ENCODE results near the gene PDZD2.

Gene PDZD2

GRCh38 chr5:32089146-32090000 is 450.4 kb downstream of the PDZD2 start:
- DNase-seq, result no peak

DNA sequence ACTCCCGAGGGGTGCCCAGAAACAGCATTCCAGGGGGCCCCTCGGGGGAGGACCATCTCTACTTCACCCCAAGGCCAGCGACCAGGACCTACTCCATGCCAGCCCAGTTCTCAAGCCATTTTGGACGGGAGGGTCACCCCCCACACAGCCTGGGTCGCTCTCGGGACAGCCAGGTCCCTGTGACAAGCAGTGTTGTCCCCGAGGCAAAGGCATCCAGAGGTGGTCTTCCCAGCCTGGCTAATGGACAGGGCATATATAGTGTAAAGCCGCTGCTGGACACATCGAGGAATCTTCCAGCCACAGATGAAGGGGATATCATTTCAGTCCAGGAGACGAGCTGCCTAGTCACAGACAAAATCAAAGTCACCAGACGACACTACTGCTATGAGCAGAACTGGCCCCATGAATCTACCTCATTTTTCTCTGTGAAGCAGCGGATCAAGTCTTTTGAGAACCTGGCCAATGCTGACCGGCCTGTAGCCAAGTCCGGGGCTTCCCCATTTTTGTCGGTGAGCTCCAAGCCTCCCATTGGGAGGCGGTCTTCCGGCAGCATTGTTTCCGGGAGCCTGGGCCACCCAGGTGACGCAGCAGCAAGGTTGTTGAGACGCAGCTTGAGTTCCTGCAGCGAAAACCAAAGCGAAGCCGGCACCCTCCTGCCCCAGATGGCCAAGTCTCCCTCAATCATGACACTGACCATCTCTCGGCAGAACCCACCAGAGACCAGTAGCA is 451.3 kb downstream of the PDZD2 start:
- no peak for DNase-seq

- DNase-seq, result no peak
Observed at GRCh38 chr5:32090755-32091128, 451.8 kb downstream of the PDZD2 start.

GRCh38 chr5:32092938-32093812 is 454.2 kb downstream of the PDZD2 start:
- peak; percentile 55 for DNase-seq

GRCh38 chr5:32094691-32095090 is 455.8 kb downstream of the PDZD2 start:
- no peak for DNase-seq

DNA sequence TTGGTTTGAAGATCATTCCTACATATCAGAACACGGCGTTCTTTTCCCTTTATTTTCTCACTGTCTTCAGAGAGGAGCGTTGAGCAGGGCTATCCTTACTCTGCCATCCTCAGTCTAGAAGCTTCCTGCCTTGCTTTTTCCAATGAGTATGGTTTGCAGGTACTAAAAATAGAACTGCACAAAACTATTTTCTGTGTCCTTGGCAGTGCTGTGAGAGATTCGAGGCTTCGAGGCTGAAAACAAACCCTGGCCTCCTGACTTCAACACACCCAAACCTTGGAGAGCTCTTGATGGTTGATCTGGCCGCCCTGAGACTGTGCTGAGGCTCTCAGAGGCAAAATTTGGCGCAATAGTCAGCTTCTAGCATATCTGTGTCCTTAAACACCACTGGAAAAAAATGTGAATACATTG is 456.3 kb downstream of the PDZD2 start:
- no peak for DNase-seq

DNA sequence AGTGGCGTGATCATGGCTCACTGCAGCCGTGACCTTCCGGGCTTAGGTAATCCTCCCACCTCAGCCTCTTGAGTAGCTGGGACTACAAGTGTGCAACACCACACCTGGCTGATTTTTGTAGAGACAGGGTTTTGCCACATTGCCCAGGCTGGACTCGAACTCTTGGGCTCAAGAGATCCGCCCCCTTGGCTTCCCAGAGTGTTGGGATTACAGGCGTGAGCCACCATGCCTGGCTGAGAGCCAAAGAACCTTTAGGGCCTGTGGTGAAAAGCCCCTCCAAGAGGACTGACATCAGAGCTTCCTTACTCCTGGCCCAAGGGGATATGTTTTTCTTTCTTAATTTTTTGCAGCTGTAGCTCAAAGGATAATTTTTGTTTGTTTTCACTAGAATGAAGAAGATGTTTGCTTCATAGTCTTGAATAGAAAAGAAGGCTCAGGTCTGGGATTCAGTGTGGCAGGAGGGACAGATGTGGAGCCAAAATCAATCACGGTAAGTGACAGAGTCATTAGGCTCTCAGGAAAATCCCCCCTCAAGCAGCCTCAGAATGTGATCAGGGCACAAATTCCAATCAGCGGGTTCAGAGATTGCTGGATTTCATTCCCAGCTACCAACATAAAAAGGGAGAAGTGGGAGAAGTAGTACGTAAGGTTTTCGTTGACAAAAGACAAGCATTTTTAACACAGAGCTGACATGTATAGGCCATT is 458.1 kb downstream of the PDZD2 start:
- DNase-seq, result no peak

DNA sequence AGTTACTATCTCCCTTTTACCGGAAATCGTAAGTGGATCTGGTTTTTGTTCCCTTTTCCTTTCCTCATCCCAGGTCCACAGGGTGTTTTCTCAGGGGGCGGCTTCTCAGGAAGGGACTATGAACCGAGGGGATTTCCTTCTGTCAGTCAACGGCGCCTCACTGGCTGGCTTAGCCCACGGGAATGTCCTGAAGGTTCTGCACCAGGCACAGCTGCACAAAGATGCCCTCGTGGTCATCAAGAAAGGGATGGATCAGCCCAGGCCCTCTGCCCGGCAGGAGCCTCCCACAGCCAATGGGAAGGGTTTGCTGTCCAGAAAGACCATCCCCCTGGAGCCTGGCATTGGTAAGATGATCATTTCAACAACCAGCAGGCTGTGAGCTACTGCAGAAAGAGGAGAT is 459.4 kb downstream of the PDZD2 start:
- DNase-seq, result no peak

GRCh38 chr5:32098890-32099310 is 460.0 kb downstream of the PDZD2 start:
- DNase-seq, result no peak

- no peak for DNase-seq
Observed at GRCh38 chr5:32099486-32100035, 460.6 kb downstream of the PDZD2 start.

DNA sequence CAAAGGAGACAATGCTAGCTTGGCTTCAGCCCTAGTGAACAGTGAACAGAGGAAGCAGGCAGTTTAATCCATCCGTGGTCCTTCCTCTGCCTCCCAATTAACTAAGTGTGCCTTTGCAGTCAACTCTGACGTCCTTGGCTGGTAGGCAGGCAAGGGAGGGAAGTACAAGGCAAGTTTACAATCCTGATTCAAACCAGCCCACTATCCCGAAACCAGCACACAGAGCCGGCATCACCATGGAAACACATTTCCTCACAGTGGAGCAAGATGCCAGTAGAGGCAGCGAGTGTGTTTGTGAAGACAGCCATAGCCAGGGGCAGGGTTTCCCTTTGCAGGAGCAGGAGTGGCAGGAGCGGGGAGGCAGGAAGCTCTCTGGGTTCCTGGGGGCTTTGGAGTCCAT is 461.3 kb downstream of the PDZD2 start:
- no peak for DNase-seq

DNA sequence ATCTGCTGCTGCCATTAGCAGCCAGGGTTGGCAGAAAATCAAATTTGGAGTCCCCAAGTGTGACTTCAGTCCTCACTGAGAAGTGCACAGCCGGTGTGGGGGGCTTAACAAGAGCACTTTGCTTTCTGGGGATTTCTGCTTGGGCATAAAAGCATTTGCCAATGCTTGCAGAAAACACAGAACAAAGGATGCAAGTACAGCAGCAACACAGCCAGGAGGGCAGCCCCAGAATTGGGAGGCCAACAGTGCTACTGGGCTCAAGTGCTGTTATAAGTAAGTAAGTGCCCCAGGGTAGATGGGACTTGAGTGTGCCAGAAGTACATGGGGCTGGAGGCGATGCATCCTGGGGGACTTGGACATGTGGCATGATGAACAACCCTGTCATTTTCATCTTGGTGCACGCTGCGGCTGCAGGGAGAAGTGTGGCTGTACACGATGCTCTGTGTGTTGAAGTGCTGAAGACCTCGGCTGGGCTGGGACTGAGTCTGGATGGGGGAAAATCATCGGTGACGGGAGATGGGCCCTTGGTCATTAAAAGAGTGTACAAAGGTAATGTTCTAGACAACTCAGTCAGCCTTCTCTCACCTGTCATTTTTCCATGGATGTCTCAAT is 461.9 kb downstream of the PDZD2 start:
- no peak for DNase-seq

DNA sequence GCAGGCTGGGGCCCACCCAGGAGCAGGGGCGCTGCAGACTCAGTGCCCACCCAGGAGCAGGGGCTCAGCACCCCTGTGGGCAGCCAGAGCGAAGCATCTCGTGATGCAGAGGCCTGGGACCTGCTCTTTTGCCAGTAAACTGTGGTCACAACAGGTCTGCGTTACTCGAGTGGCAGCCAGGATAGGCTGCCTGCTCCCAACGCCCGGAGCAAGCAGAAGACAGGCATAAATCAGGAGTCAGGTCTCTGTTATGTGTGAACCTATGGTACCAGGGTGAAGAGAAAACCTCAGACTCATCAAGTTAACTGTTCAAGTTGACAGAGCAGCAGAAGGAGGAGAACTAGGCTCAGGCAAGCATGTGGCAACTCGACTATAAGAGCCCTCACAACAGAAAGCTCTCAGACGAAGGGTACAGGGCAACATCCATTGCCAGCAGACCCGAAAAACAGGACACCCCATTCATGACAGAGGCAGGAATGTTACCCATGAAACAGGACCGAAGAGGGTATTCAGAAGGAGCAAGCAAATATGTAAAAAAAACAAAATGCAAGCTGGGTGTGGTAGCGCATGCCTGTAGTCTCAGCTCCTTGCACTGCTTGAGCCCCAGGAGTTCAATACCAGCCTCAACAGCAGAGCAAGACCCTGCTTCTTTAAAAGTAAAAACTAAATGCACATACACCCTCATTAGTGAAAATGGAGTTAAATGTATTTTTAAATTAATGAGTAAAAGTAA is 463.5 kb downstream of the PDZD2 start:
- DNase-seq, result no peak

- DNase-seq, result no peak
Observed at GRCh38 chr5:32103521-32103920, 464.6 kb downstream of the PDZD2 start.

- DNase-seq, result no peak
Observed at GRCh38 chr5:32107291-32107690, 468.4 kb downstream of the PDZD2 start.

DNA sequence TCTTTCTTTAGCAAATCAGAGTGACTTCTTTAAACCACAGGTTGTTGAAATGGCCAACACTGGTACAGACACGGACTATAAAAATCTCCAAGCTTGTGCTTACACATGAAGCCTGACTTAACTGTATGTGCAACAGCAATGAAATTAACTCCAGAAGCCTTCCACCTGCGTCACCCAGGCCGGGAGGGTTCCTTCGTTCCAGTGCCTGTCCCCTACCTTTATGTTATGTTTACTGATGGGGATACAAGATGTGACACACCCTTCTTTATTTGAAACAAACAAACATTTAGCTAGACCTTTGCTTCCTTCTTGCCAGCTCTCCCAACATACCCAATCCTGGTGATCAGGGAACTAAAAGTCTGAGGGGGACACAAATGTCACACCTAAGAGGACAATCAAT is 469.2 kb downstream of the PDZD2 start:
- no peak for DNase-seq

DNA sequence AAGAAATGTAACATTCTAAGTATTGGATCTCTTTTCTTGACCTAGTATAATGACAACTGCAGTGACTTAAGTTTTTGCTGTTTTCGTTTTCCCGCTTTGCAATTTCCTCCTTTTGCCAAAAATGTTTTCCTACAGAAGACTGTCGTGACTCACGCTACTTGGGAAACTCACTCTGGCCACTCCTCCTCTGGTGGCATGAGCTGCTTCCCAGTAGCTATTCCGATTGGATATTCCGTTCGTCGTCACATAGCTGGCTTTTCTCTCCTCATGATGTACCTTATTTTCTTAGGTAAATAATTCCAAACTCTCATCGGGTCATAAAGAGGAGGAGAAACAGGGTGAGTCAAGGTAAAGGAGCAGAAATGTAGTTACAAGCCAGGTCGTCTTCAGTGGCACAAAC is 470.3 kb downstream of the PDZD2 start:
- no peak for DNase-seq

GRCh38 chr5:32110111-32110696 is 471.3 kb downstream of the PDZD2 start:
- DNase-seq, result no peak

- no peak for DNase-seq
Observed at GRCh38 chr5:32115985-32116384, 477.1 kb downstream of the PDZD2 start.

DNA sequence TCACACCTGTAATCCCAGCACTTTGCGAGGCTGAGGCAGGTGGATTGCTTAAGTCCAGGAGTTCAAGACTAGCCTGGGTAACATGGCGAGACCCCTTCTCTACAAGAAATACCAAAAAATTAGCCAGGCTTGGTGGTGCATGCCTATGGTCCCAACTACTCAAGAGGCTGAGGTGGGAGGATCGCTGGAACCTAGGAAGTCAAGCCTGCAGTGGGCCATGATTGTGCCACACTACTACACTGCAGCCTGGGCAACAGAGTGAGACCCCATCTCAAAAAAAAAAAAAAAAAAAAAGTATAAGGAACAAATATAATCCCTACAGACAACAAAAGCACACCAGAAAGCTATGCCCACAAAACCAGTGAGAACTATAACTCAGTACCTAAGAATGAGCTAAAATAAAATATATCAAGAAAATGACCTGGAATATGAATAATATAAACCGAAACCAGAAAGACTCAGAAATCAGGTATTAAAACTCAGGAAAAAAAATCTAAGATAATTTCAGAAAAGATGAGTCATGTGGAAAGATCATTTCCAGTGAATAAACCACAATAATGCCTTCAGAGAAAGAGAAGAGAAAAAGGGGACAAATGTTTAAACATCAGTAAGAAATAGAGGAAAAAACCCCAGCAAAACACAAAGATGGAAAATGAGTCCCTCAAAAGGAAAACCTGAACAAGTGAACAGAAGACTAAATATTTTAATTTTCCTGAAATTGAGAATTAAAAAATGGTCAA is 477.8 kb downstream of the PDZD2 start:
- DNase-seq, result no peak

Data from NCI-H1105 (cell line).